SH-SY5Y (cell line): ENCODE measurements around the gene IL19.

Experiments
- GATA2 ChIP-seq: IDR thresholded peaks from 2 replicates; pipeline ENCODE4 v1.6.1; 2011; ENCODE audit warnings: mild to moderate bottlenecking, low read depth, low read length
- GATA3 ChIP-seq: IDR thresholded peaks from 2 replicates; pipeline ENCODE4 v1.6.1; 2011; ENCODE audit warnings: low read depth, mild to moderate bottlenecking, low read length, moderate library complexity

- TF ChIP-seq GATA2 (no peak), GATA3 (no peak)
These were observed 112.0 kb downstream of the IL19 start for GRCh38 chr1:206882555-206882954.
